ENCODE measurements around the gene FNBP1.

DNA sequence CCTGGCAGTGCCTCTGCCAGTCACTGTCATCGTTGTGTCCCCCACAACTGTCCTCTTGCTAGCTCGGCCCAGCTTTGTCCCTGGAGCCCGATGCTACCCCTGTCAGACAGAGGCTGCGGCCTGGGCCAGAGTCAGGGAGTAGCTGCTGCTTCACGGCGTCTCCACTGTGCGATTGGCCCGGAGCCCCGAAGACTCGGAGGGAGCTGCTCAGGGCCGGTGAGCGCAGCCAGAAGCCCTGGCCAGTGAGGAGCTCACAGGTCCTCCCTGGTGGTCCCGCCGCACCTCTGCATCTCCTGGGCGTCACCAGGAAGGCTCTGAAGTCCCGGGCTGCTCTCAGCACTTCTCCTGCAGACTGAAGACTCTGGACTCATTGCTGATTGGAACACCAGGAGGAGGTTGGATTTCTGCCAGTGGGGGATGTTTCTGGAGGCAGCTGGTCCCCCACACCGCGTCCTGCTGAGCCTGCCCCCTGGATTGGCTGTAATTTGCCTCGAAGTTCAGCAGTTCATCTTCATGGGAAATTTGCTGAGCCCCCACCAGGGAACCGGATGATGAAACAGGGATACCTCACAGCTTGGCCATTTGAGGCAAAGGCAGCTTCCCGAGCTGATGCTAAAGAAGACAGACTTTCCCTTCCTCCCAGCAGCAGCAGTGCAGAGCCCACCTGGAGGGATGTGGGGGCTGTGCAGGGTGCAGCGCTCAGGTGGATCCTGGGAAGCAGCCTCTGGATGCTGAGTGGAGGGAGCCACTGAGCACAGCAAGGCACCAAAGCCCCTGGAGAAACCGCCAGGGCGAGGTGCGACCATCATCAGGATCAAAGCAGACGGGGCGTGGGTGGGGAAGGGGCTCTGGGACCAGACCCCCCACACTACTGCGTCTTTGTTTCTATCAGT lies 162.1 kb downstream of the FNBP1 start:
- TF ChIP-seq BHLHE40 (IDR thresholded peaks at IDR 0.05; ENCODE audit: borderline replicate concordance) (no peak), NFRKB (IDR thresholded peaks at IDR 0.05) (no peak), ELF4 (IDR thresholded peaks at IDR 0.05) (no peak), SUZ12 (IDR thresholded peaks at IDR 0.05) (no peak), LEF1 (IDR thresholded peaks at IDR 0.05; ENCODE audit: borderline replicate concordance) (no peak), SP1 (IDR thresholded peaks at IDR 0.05) (no peak), TARDBP (IDR thresholded peaks at IDR 0.05) (no peak), FOXM1 (IDR thresholded peaks at IDR 0.05; ENCODE audit: borderline replicate concordance) (no peak), FOXK2 (IDR thresholded peaks at IDR 0.05) (no peak), HDGF (IDR thresholded peaks at IDR 0.05; ENCODE audit: borderline replicate concordance) (no peak)
- TF ChIP-seq, protein P1, sequence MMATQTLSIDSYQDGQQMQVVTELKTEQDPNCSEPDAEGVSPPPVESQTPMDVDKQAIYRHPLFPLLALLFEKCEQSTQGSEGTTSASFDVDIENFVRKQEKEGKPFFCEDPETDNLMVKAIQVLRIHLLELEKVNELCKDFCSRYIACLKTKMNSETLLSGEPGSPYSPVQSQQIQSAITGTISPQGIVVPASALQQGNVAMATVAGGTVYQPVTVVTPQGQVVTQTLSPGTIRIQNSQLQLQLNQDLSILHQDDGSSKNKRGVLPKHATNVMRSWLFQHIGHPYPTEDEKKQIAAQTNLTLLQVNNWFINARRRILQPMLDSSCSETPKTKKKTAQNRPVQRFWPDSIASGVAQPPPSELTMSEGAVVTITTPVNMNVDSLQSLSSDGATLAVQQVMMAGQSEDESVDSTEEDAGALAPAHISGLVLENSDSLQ (IDR thresholded peaks at IDR 0.05): no peak
